Stimulated activated naive CD4-positive, alpha-beta T cell (primary cell): Measurements from ENCODE around the gene BDNF.
"Not testable (repeated sequence)": the region's sequence is repeated elsewhere in the genome, so short reads cannot be mapped to it uniquely, and the experiment has no call there.

Experiments
- DNase-seq, 6 experiments: peaks; one replicate each; lab custom pipeline; 2025; lab: John Stamatoyannopoulos, UW

The BDNF gene

GRCh38 chr11:27700351-27701301, at the start of gene BDNF:
TSS of gene BDNF (minus strand) at chr11:27700455. CDS start at chr11:27658564, 41,891 bp downstream.
- no peak for DNase-seq

- no peak for DNase-seq
Observed at GRCh38 chr11:27740362-27741013, 40.2 kb upstream of the BDNF start.

- no peak for DNase-seq
Observed at GRCh38 chr11:27735281-27735680, 35.0 kb upstream of the BDNF start.

- DNase-seq, result not testable (repeated sequence)
Observed at GRCh38 chr11:27731803-27732202, 31.5 kb upstream of the BDNF start.

- no peak for DNase-seq
Observed at GRCh38 chr11:27726981-27727380, 26.7 kb upstream of the BDNF start.

DNA sequence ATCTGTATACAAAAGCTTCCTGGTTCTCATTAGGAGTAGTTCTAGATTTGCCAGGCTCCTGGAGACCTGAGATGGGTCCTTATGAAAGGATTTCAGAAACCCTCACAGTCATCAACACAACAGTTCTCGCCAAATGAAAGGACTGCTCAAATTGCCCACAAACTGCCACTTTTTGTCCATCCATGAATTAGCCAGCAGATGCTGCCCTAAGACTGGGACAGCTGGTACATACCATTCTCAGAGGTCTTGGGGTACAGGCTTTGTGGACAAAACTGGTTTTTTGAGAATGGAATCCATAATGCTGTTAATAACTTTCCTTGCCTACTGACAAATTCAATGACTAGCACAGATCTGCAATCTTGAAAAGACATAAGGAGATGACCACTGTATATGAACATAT, 23.4 kb upstream of the BDNF start:
- DNase-seq, result no peak

GRCh38 chr11:27722953-27723344, 22.7 kb upstream of the BDNF start:
- DNase-seq, result no peak

- DNase-seq, result no peak
Observed at GRCh38 chr11:27722117-27722952, 22.1 kb upstream of the BDNF start.

DNA sequence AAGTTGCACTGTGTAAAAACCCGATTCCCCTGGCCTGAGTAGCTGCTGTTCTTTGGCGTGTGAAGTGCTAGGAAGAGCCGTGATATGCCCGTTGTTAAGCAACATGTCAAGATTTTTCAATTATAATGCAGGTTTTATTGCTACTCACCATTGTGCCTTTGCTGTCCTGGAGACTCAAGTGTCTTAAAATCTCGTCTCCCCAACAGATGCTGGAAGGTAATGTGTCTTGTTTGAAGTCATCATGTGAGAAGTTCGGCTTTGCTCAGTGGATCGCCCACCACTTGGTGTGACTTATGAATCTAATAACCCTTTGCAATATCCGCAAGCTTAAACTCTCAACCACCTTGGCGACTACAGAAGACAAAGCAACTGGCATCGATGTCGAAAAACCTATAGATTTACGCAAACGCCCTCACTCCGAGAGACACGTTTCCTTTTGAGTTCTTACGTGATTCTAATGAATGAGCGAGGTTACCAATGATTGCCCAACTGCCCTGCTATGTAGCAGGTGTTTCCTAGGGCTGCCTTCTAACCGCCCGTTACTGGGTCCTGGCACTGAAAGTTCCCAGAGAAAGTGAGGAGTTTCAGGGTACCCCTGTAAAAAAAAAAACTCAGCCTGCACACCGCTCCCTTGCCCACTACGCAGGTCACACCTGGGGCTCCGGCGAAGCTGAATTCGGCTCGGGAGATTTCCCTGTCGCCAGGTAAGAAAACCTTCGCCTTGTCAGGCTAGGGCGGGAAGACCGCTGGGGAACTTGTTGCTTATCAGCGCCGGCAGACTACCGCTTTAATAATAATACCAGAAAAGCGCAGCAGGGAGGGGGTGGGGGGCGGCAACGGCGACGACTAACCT, 21.2 kb upstream of the BDNF start:
- no peak for DNase-seq

- DNase-seq, result no peak
Observed at GRCh38 chr11:27720277-27720830, 20.1 kb upstream of the BDNF start.

- DNase-seq, result no peak
Observed at GRCh38 chr11:27719546-27719925, 19.3 kb upstream of the BDNF start.

GRCh38 chr11:27718863-27719545, 18.7 kb upstream of the BDNF start:
- DNase-seq, result no peak

GRCh38 chr11:27718346-27718862, 18.1 kb upstream of the BDNF start:
- DNase-seq, result no peak

DNA sequence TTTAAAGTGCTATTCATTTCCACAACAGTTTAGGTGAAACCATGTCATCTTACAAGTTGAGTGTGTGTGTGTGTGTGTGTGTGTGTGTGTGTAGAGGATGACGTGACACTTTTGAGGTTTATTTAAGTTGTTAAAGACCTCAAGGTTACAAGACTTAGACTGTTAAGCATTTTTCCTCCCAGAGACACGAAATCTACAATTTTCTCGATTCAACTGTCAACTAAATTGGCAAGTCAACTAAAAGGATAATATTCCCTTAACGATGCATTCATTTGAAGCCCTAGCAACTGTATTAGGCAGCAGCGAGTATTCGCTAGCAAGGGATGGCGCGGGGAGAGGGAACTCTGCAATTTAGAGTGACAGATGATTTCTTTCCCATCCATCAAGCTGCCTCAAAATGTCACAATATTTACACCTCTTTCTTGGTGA, 17.6 kb upstream of the BDNF start:
- DNase-seq, result no peak

DNA sequence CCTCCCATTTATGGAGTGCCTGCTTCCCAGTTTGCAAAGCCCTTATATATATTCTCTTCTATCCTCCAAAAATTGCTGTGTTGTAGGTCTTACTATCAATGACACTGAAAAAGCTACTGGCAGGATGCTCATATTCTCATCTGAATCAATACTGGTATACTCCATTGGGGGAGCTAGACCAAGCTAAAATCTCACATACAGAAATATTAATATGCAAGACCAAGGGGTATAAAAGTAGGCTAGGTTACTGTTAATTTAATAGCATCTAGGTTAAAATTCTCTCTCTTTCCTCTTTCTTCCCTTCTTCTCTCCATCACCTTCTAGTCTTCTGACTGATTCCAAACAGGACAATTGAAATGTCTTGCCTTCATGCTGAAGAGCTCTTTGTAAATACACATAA, 17.1 kb upstream of the BDNF start:
- no peak for DNase-seq

- no peak for DNase-seq
Observed at GRCh38 chr11:27716835-27717234, 16.6 kb upstream of the BDNF start.

GRCh38 chr11:27716216-27716615, 16.0 kb upstream of the BDNF start:
- DNase-seq, result no peak

- no peak for DNase-seq
Observed at GRCh38 chr11:27711725-27712124, 11.5 kb upstream of the BDNF start.

DNA sequence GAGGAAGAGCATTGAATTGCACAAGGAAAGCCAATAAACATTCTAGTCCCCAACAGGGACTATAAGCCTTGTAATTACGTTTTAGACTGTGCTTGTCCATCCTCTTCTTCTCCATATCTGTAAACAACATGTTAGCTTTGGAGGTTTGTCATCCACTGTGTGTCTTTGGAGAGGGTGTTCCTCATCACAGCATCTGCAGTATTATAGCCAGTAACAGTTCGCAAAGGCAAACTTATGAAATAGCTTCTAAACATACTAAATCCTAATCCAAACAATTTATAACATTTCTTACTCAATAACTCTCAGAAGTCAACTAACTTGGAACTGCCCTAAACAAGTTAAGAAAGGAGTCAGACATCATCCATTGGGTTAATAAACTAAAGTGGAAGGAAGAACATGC, 10.3 kb upstream of the BDNF start:
- DNase-seq, result no peak

DNA sequence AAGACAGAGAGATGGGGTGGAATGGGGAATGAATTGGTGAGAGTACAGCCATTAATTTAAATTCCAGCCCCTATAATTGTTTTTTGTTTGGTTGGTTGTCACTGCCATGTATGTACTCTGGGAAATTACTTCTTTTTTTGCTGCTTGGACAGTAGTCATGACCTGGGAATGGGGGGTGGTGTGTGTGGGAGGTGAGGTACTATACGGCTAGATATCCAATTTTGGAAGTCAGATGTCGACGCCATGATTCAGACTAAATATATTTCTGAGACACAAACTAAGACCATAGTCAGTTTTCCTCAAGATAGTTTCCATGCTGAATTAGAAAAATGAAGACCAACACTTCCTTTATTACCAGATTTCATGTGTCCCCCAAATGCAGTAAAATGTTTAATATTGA, 7.4 kb upstream of the BDNF start:
- no peak for DNase-seq
